Liver (tissue), 3 donors: ENCODE results near the gene C19orf44.

Experiments
- CTCF ChIP-seq: fragments of 150-350 bp; IDR thresholded peaks from 2 replicates; pipeline ENCODE4 v1.5.1; 2017; ENCODE audit warnings: improper control_type of control experiment, low read depth, low read length; ENCODE audit not compliant: missing input control
- FOXA1 ChIP-seq: IDR thresholded peaks from 2 replicates; pipeline ENCODE4 v1.6.1; 2016; ENCODE audit warnings: antibody characterized with exemption
- RAD21 ChIP-seq, 2 donors: IDR thresholded peaks; 2 replicates each; pipeline ENCODE4 v1.6.1; 2016; ENCODE audit warnings: antibody characterized with exemption in 2 of 2, mild to moderate bottlenecking in 2 of 2
- SP1 ChIP-seq: IDR thresholded peaks from 2 replicates; pipeline ENCODE4 v1.6.1; 2018; ENCODE audit warnings: antibody characterized with exemption, mild to moderate bottlenecking
- TAF1 ChIP-seq: conservative IDR thresholded peaks from 2 replicates; pipeline ENCODE4 v1.6.1; 2016; ENCODE audit warnings: antibody characterized with exemption, mild to moderate bottlenecking
- YY1 ChIP-seq: IDR thresholded peaks from 2 replicates; pipeline ENCODE4 v1.6.1; 2016; ENCODE audit warnings: antibody characterized with exemption, mild to moderate bottlenecking
- ZBTB33 ChIP-seq: IDR thresholded peaks from 2 replicates; pipeline ENCODE4 v1.6.1; 2016; ENCODE audit warnings: antibody characterized with exemption
- TF ChIP-seq, protein P1 (sequence below): IDR thresholded peaks from 2 replicates; pipeline ENCODE4 v1.6.1; 2016; ENCODE audit warnings: antibody characterized with exemption, mild to moderate bottlenecking
- TF ChIP-seq, protein P2 (sequence below): IDR thresholded peaks from 2 replicates; pipeline ENCODE4 v1.6.1; 2016; ENCODE audit warnings: antibody characterized with exemption
- TF ChIP-seq, protein P3 (sequence below): IDR thresholded peaks from 2 replicates; pipeline ENCODE4 v1.6.1; 2016; ENCODE audit warnings: antibody characterized with exemption
- donor health status: healthy.
- donor health status: healthy.

DNA sequence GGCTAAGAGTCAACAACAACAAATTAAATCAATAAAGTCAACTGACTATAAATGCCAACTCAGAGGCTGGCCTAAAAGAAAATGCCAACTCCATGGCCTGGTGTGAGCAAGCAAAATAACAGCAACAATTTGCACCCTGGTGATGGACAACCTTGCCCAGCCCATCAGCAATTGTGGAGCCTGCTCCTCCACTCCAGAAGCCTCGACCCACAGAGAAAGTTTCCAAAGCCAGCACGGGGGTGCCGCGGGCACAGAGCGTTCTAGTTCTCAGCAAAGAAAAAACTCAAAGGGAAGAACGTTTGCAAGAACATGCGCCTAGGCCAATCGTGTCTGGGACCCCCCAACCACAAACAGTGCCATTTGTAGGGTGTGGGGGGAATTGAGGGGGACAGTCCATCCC lies 35.7 kb upstream of the C19orf44 start:
- TF ChIP-seq, protein P1, sequence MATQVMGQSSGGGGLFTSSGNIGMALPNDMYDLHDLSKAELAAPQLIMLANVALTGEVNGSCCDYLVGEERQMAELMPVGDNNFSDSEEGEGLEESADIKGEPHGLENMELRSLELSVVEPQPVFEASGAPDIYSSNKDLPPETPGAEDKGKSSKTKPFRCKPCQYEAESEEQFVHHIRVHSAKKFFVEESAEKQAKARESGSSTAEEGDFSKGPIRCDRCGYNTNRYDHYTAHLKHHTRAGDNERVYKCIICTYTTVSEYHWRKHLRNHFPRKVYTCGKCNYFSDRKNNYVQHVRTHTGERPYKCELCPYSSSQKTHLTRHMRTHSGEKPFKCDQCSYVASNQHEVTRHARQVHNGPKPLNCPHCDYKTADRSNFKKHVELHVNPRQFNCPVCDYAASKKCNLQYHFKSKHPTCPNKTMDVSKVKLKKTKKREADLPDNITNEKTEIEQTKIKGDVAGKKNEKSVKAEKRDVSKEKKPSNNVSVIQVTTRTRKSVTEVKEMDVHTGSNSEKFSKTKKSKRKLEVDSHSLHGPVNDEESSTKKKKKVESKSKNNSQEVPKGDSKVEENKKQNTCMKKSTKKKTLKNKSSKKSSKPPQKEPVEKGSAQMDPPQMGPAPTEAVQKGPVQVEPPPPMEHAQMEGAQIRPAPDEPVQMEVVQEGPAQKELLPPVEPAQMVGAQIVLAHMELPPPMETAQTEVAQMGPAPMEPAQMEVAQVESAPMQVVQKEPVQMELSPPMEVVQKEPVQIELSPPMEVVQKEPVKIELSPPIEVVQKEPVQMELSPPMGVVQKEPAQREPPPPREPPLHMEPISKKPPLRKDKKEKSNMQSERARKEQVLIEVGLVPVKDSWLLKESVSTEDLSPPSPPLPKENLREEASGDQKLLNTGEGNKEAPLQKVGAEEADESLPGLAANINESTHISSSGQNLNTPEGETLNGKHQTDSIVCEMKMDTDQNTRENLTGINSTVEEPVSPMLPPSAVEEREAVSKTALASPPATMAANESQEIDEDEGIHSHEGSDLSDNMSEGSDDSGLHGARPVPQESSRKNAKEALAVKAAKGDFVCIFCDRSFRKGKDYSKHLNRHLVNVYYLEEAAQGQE, result no peak
- TF ChIP-seq CTCF (no peak), TAF1 (no peak), RAD21 (IDR thresholded peaks at IDR 0.05) (no peak), YY1 (no peak), ZBTB33 (no peak), SP1 (no peak), FOXA1 (no peak)
- TF ChIP-seq, protein P2, sequence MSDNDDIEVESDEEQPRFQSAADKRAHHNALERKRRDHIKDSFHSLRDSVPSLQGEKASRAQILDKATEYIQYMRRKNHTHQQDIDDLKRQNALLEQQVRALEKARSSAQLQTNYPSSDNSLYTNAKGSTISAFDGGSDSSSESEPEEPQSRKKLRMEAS, result no peak
- TF ChIP-seq, protein P3, sequence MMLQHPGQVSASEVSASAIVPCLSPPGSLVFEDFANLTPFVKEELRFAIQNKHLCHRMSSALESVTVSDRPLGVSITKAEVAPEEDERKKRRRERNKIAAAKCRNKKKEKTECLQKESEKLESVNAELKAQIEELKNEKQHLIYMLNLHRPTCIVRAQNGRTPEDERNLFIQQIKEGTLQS, result no peak
